Activated naive CD4-positive, alpha-beta T cell treated with anti-CD3 and anti-CD28 coated beads for 36 hours (primary cell): Measurements from ENCODE around the gene NUP205. TPM values are rescaled to one million over a fixed set of nuclear protein-coding genes. Genes with fewer than 3 reads are reported as not detected.

Source experiments
- CTCF ChIA-PET: fragments of 350-600 bp; sonication (Branson Sonifier 250); formaldehyde crosslinking; loops from one replicate; lab custom pipeline; 2021; ENCODE audit warnings: antibody characterized with exemption; lab: Charles Lee
- DNase-seq: peaks from one replicate; pipeline ENCODE4 v3.0.0-alpha.2; 2020
- H3K27ac Mint-ChIP-seq: one replicate; pipeline ENCODE4 v1.8.0; 2021; ENCODE audit warnings: mild to moderate bottlenecking, mixed read lengths
- H3K27me3 Mint-ChIP-seq: one replicate; pipeline ENCODE4 v1.8.0; 2021; ENCODE audit warnings: low read depth, mixed read lengths
- H3K36me3 Mint-ChIP-seq: one replicate; pipeline ENCODE4 v1.8.0; 2021; ENCODE audit warnings: low read depth, mixed read lengths
- H3K4me1 Mint-ChIP-seq: one replicate; pipeline ENCODE4 v1.8.0; 2021; ENCODE audit warnings: low read depth, mixed read lengths
- H3K4me3 Mint-ChIP-seq: one replicate; pipeline ENCODE4 v1.8.0; 2021; ENCODE audit warnings: mild to moderate bottlenecking, moderate library complexity, mixed read lengths
- H3K9me3 Mint-ChIP-seq: one replicate; pipeline ENCODE4 v1.8.0; 2021; ENCODE audit warnings: mixed read lengths
- intact Hi-C: fragments of 100-400 bp; cut with micrococcal nuclease; formaldehyde crosslinking; loops from one replicate; pipeline ENCODE4 v1.15.1; 2023
- total RNA-seq, 2 experiments: library from RNA; stranded (reverse); gene quantifications; one replicate each; pipeline ENCODE4 v1.2.3, GENCODE V29; 2021

The NUP205 gene
- total RNA-seq, 2 experiments from 2014 or later: 155 to 162 TPM

DNA sequence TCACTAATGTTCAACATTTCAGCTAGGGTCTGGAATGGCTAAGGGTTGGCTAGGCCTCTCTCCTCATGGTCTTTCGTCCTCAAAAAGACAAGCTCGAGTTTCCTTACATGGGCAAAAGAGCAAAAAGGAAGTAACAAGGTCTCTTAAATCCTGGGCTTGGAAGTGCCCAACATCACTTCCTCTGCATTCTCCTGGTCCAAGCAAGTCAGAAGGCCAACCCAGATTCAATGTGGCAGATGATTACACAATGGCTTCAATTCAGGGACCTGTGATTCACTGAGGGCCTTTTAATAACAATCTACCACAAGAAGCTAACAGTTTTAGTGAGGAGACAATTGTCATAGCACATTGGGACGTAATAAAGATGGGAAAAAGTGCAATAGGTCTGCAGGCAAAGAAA lies 4.4 kb upstream of the NUP205 start:
- Mint-ChIP-seq H3K27ac (no peak overlapping the region), H3K27me3 (peaks cover 2% of the 10 kb centered on the region), H3K4me3 (no peak overlapping the region), H3K4me1 (peaks cover 3% of the 10 kb centered on the region), H3K36me3 (no peaks in the 10 kb centered on the region), H3K9me3 (no peaks in the 10 kb centered on the region)
- CTCF ChIA-PET: interaction anchor here (1.3 kb wide), 1 partner anchor 279 kb away, joined by 3 read pairs; no protein-coding TSS in a partner anchor
- intact Hi-C loops: no loop called here
- DNase-seq: no peak

DNA sequence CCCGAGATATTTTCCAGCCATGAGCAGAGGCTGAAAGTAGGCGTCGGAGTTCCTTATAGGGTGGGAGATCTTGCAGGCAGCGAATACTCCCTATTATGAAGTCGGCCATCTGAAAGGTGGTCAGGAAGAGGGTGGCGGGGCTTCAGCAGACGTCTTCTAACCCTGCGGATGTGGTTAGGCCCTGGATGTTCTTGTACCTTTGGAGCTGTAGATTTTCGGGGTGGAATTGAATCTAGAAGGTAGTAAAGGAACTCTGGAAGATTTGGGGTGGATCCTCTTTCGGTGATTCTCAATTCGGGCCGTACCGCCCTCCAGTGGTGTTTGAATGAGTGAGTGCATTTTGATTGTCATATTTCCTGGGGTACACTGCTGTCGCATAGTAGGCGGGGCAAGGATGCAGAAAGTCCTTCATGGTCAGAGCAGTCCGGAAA lies 635 bp downstream of the NUP205 start:
- Mint-ChIP-seq H3K27me3 (no peaks in the 10 kb centered on the region), H3K4me3 (no peak overlapping the region), H3K9me3 (no peaks in the 10 kb centered on the region), H3K36me3 (peaks cover 12% of the 10 kb centered on the region), H3K4me1 (peaks cover 29% of the 10 kb centered on the region), H3K27ac (no peak overlapping the region)
- DNase-seq: peak; percentile 79
- intact Hi-C loops: loop anchor here (1.0 to 5.0 kb wide), 8 partner anchors 104 to 1101 kb away; partner anchors contain the start of genes AGBL3, AKR1B1, MTPN and STMP1
- CTCF ChIA-PET: interaction anchor here (0.6 to 2.5 kb wide), 8 partner anchors 14 to 284 kb away, joined by 3 to 9 read pairs (median 4); partner anchors contain the start of gene STMP1

DNA sequence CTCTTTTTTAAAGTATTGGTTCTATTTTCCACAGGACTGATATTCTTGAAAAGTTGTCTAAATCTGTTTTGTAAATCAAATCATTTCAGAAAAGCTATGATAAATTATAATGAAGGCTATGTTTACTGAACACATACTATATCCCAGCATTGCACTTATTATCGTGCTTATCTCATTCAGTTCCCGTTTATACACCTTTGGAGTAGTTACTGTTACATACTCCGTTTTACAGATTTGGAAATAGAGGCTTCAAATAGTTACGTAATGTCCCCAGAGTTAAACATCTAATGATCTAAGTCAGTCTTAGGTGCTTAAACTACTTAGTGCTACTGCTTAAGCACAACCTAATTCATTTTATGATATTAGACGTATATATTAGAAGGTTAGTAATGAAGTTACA lies 1.2 kb downstream of the NUP205 start:
- Mint-ChIP-seq H3K36me3 (peaks cover 12% of the 10 kb centered on the region), H3K27ac (no peak overlapping the region), H3K27me3 (no peaks in the 10 kb centered on the region), H3K9me3 (no peaks in the 10 kb centered on the region), H3K4me1 (peaks cover 32% of the 10 kb centered on the region), H3K4me3 (no peak overlapping the region)
- intact Hi-C loops: loop anchor here (1.0 to 5.0 kb wide), 8 partner anchors 103 to 1102 kb away; partner anchors contain the start of genes AGBL3, AKR1B1, MTPN and STMP1
- DNase-seq: no peak
- CTCF ChIA-PET: interaction anchor here (0.6 to 2.5 kb wide), 9 partner anchors 18 to 284 kb away, joined by 3 to 9 read pairs (median 4); partner anchors contain the start of gene STMP1

DNA sequence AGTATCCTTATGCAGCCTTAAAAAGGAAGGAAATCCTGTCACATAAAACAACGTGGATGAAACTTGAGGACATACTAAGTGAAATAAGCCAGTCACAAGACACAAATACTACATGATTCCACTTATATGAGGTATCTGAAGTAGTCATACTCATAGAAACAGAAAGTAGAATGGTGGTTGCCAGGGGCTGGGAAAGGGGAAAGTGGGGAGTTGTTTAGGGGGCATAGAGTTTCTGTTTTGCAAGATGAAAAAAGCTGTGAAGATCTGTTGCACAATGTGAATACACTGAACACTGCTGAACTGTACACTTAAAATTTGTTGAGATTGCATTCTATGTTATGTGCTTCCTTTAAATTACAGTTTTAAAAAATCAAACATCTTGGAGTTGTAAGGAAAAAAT lies 2.9 kb downstream of the NUP205 start:
- peaks cover 12% of the 10 kb centered on the region for H3K36me3 Mint-ChIP-seq
- CTCF ChIA-PET: interaction anchor here (1.0 to 1.4 kb wide), 3 partner anchors 9 to 286 kb away, joined by 3 to 6 read pairs (median 3); no protein-coding TSS in a partner anchor
- no peak overlapping the region for H3K27ac Mint-ChIP-seq
- H3K4me3 Mint-ChIP-seq: no peak overlapping the region
- no peaks in the 10 kb centered on the region for H3K27me3 Mint-ChIP-seq
- DNase-seq: no peak
- intact Hi-C loops: no loop called here
- peaks cover 42% of the 10 kb centered on the region for H3K4me1 Mint-ChIP-seq
- no peaks in the 10 kb centered on the region for H3K9me3 Mint-ChIP-seq

DNA sequence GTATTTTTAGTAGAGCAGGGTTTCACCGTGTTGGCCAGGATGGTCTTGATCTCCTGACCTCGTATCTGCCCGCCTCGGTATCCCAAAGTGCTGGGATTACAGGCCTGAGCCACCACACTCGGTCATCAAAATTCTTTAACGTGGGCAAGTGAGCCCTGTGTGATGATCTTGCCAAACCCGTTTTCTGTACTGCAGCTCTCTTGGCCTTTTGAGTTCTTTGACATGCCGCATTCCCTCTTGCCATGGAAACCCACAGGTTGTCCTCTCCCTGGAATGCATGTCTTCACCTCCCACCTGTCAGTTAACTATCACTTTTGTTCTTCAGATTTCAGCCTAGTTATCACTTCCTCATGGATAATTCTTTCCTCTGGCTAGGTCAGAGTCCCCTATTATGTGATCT lies 5.0 kb downstream of the NUP205 start:
- H3K4me3 Mint-ChIP-seq: no peak overlapping the region
- no peak for DNase-seq
- H3K4me1 Mint-ChIP-seq: peaks cover 46% of the 10 kb centered on the region
- H3K27ac Mint-ChIP-seq: no peak overlapping the region
- intact Hi-C loops: no loop called here
- H3K36me3 Mint-ChIP-seq: peaks cover 12% of the 10 kb centered on the region
- no peaks in the 10 kb centered on the region for H3K27me3 Mint-ChIP-seq
- no peaks in the 10 kb centered on the region for H3K9me3 Mint-ChIP-seq
- CTCF ChIA-PET: interaction anchor here (0.7 kb wide), 1 partner anchor 14 kb away, joined by 5 read pairs; no protein-coding TSS in a partner anchor

DNA sequence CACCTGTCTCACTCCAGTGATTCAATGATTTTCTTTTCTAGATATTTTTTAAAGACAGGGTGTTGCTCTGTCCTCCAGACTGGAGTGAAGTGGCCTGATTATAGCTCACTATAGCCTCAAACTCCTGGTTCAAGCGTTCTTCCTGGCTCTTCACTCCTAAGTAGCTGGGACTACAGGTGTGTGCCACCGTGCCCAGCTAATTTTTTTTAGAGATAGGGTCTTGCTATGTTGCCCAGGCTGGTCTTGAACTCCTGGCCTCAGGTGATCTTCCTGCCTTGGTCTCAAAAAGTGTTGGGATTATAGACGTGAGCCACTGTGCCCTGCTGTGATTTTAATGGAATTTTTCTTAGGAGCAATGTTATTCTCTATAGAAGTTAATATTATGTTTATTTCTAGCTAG lies 14.1 kb downstream of the NUP205 start:
- H3K4me1 Mint-ChIP-seq: peaks cover 19% of the 10 kb centered on the region
- H3K4me3 Mint-ChIP-seq: no peak overlapping the region
- no peak for DNase-seq
- intact Hi-C loops: no loop called here
- no peaks in the 10 kb centered on the region for H3K9me3 Mint-ChIP-seq
- H3K27me3 Mint-ChIP-seq: no peaks in the 10 kb centered on the region
- H3K27ac Mint-ChIP-seq: no peak overlapping the region
- H3K36me3 Mint-ChIP-seq: peaks cover 37% of the 10 kb centered on the region
- CTCF ChIA-PET: interaction anchor here (0.6 to 1.0 kb wide), 3 partner anchors 9 to 92 kb away, joined by 3 to 4 read pairs (median 4); partner anchors contain the start of gene NUP205

DNA sequence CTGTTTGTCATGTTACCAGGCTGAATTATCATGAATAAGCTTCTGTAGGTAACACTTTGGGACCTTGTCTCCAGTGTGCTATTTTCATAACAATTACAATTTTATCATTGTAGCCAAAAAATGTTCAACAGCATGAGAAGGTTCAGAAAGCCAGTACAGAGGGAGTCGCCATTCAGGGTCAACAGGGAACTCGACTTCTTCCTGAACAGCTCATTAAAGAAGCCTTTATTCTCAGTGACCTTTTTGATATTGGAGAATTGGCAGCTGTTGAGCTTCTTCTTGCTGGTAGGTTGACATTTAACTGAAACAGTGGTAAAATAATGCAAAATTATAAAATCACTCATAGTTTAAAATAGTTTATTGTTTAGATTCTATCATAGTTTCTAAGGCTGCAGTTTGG lies 15.8 kb downstream of the NUP205 start:
- Mint-ChIP-seq H3K36me3 (peaks cover 47% of the 10 kb centered on the region), H3K27me3 (no peaks in the 10 kb centered on the region), H3K4me3 (no peak overlapping the region), H3K4me1 (peaks cover 17% of the 10 kb centered on the region), H3K9me3 (no peaks in the 10 kb centered on the region), H3K27ac (no peak overlapping the region)
- no peak for DNase-seq
- CTCF ChIA-PET: interaction anchor here (0.7 to 1.2 kb wide), 4 partner anchors 28 to 293 kb away, joined by 3 to 4 read pairs (median 3); no protein-coding TSS in a partner anchor
- intact Hi-C loops: no loop called here

DNA sequence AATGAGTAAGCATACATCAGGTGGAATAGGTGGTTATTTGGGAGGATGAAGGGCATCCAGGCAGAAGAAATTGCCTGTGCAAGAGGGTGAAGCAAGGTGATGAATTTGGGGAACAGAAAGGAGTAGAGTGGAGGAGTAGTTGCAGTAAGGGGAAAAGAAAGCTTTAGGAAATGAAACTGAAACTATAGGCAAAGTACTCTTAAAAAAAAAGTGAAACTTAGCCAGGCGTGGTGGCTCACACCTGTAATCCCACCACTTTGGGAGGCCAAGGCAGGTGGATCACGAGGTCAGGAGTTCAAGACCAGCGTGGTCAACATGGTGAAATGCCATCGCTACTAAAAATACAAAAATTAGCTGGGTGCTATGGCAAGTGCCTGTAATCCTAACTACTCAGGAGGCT lies 17.6 kb downstream of the NUP205 start:
- intact Hi-C loops: loop anchor here (5.0 kb wide), 1 partner anchor 47 kb away; no protein-coding TSS in a partner anchor
- H3K36me3 Mint-ChIP-seq: peaks cover 53% of the 10 kb centered on the region

DNA sequence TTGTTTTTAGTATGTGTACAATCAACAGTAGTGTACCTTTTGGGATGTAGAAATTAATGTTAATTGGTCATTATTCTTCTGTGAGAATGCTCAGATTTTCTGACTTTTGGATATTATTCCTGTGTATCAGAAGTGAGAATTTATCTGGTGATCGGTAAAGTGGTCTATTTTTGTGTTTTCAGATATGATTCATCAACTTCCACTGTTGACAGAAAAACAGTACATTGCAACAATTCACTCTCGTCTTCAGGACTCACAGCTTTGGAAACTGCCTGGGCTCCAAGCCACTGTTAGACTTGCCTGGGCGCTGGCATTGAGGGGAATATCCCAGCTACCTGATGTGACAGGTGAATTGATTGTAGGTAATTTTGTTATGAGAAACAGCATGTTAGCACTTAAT lies 20.9 kb downstream of the NUP205 start:
- Mint-ChIP-seq H3K27me3 (no peaks in the 10 kb centered on the region), H3K4me1 (peaks cover 9% of the 10 kb centered on the region), H3K9me3 (no peaks in the 10 kb centered on the region), H3K4me3 (no peak overlapping the region), H3K36me3 (peaks cover 55% of the 10 kb centered on the region), H3K27ac (no peak overlapping the region)
- no peak for DNase-seq
- CTCF ChIA-PET: no interaction called here
- intact Hi-C loops: loop anchor here (5.0 kb wide), 1 partner anchor 44 kb away; no protein-coding TSS in a partner anchor

More for the DNA sequence above, 17.6 kb downstream of the NUP205 start:
- Mint-ChIP-seq H3K27ac (peak overlapping the region; percentile 16), H3K4me1 (peaks cover 12% of the 10 kb centered on the region), H3K27me3 (no peaks in the 10 kb centered on the region), H3K4me3 (no peak overlapping the region), H3K9me3 (no peaks in the 10 kb centered on the region)
- DNase-seq: no peak
- CTCF ChIA-PET: no interaction called here

DNA sequence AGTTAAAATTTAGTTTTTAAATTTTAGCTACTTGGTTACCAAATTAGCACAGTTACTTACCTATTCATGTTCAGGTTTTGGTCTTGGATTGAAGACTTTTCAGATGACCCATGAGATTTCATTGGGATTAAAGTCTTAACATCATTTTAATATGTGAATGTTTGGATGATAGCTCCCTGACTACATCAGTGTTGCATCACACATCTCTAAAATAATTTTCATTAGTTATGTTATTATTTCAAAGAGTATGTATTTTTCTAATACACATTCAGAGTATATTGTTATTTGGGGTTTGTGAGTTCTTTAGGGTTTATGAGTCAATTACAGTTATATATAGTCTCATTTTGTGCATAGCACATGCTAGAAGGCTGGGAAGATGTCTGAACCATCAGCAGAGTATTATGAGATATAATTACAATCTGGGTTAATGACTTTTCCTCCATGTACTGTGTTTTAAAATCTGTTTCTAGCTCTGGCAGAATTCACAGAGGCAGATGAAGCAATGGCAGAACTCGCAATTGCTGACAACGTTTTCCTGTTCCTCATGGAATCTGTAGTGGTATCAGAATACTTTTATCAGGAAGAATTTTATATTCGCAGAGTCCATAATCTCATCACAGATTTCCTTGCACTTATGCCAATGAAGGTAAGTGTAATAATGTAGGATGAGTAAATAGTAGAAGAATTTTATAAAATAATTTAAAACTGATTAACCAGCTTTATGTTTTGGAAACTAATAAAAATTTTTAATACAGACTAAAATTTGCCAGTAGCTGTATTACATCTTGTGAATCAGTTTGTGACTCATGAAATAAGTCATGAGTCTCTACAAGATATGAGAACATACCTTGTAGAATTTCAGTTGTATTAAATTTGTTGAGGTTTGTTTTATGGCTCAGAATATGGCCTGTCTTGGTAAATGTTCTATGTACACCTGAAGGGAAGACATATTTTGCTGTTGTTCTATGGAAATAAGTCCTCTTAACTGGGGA lies 26.9 kb downstream of the NUP205 start:
- DNase-seq: no peak
- H3K36me3 Mint-ChIP-seq: peaks cover 35% of the 10 kb centered on the region
- intact Hi-C loops: no loop called here
- no peaks in the 10 kb centered on the region for H3K27me3 Mint-ChIP-seq
- H3K27ac Mint-ChIP-seq: no peak overlapping the region
- no peaks in the 10 kb centered on the region for H3K4me1 Mint-ChIP-seq
- CTCF ChIA-PET: interaction anchor here (0.6 to 1.6 kb wide), 4 partner anchors 36 to 310 kb away, joined by 3 to 4 read pairs (median 3); no protein-coding TSS in a partner anchor
- H3K4me3 Mint-ChIP-seq: no peak overlapping the region
- H3K9me3 Mint-ChIP-seq: no peaks in the 10 kb centered on the region

DNA sequence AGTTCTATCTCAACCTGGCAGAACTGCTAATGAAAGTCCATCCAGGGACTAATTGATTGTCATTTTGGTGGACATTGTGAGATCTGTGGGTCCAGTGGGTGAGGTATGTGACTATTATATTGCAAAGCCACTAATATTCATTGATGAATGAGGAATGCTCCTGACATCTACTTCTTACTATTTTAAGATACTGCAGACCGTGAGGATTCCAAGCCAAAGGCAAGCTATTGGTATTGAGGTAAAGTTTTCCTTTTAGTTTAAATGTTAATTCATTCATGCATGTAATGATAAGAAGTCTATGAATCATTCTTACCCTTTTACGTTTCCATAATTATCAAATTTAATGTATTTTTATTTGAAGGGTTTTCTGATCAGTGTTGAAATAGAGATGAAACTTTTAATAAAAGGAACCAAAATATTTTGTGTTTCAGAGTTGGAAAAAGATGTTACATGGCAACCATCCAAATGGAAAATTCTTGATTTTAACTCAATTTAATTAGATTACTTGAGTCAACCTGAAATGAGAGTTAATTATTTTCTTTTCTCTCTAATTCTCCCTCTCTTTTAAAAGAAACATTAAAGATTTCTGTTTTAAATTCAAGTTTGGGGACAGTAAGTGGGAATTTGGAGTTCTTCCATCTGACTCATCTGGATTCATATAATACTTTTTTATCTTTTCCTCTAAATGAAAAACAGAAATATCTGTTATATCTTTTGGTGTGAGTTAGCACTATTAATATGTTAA lies 39.6 kb downstream of the NUP205 start:
- Mint-ChIP-seq H3K27me3 (no peaks in the 10 kb centered on the region), H3K36me3 (peaks cover 26% of the 10 kb centered on the region), H3K9me3 (no peaks in the 10 kb centered on the region), H3K4me1 (peaks cover 6% of the 10 kb centered on the region), H3K4me3 (no peak overlapping the region), H3K27ac (no peak overlapping the region)
- intact Hi-C loops: no loop called here
- no peak for DNase-seq
- CTCF ChIA-PET: interaction anchor here (0.6 to 1.4 kb wide), 5 partner anchors 10 to 323 kb away, joined by 3 to 6 read pairs (median 3); no protein-coding TSS in a partner anchor
